ENCODE measurements around the gene FAM131C. TPM values are rescaled to one million over a fixed set of nuclear protein-coding genes. Genes with fewer than 3 reads are reported as not detected.
A peak's percentile ranks its signal among the peaks of the same experiment; 100 is the strongest.

The FAM131C gene
- total and polyA plus RNA-seq, 8 donors = 0.31 to 13.5 (median 1.7) TPM

- ATAC-seq = no peak
- Histone ChIP-seq H3K4me1 (peaks cover 6 to 12% (median 7%) of the 10 kb centered on the region in 3 donors), H3K27ac (no peak overlapping the region), H3K27me3 (no peaks in the 10 kb centered on the region), H3K9me3 (no peaks in the 10 kb centered on the region), H3K4me3 (no peak overlapping the region), H3K36me3 (no peaks in the 10 kb centered on the region)
- WGBS, 2 donors = 81 to 84% methylated on average over 6 of the region's 6 CpGs
- FAIRE-seq = no peak
- no peak for DNase-seq
- TF ChIP-seq CTCF (IDR thresholded peaks at IDR 0.05) = no peak
- intact Hi-C loops (cut with DNase I) = no loop called here
Observed at GRCh38 chr1:16020325-16020724, 53.1 kb downstream of the FAM131C start.

- Histone ChIP-seq H3K4me1 (peaks cover 7 to 12% (median 8%) of the 10 kb centered on the region in 3 donors), H3K36me3 (no peaks in the 10 kb centered on the region), H3K9me3 (no peaks in the 10 kb centered on the region), H3K27ac (no peak overlapping the region), H3K27me3 (no peaks in the 10 kb centered on the region), H3K4me3 (no peak overlapping the region)
- no peak for FAIRE-seq
- no peak for TF ChIP-seq CTCF (IDR thresholded peaks at IDR 0.05)
- intact Hi-C loops (cut with DNase I) = no loop called here
- 86 to 87% methylated on average over 9 of the region's 9 CpGs for WGBS, 2 donors
- DNase-seq = no peak
- no peak for ATAC-seq
Observed at GRCh38 chr1:16019644-16020277, 53.7 kb downstream of the FAM131C start.

- no peak for ATAC-seq
- no peak for FAIRE-seq
- Histone ChIP-seq H3K4me1 (peaks cover 7 to 14% (median 12%) of the 10 kb centered on the region in 3 donors), H3K4me3 (no peak overlapping the region), H3K27me3 (no peaks in the 10 kb centered on the region), H3K27ac (peak overlapping the region in 2 of 4 donors; percentile 39 to 64), H3K9me3 (no peaks in the 10 kb centered on the region), H3K36me3 (no peaks in the 10 kb centered on the region)
- WGBS, 2 donors = 87 to 90% methylated on average over 23 of the region's 23 CpGs
- intact Hi-C loops (cut with DNase I) = no loop called here
- no peak for TF ChIP-seq CTCF (IDR thresholded peaks at IDR 0.05)
- DNase-seq = no peak
Observed at GRCh38 chr1:16018749-16019643, 54.5 kb downstream of the FAM131C start.

- peak overlapping the region in 3 of 4 donors; percentile 39 to 64 (median 51) for H3K27ac ChIP-seq
- peaks cover 7 to 18% (median 12%) of the 10 kb centered on the region in 3 donors for H3K4me1 ChIP-seq
- no peaks in the 10 kb centered on the region for H3K36me3 ChIP-seq
- intact Hi-C loops (cut with DNase I) = no loop called here
- FAIRE-seq = no peak
- H3K4me3 ChIP-seq = no peak overlapping the region
- TF ChIP-seq CTCF (IDR thresholded peaks at IDR 0.05) = no peak
- H3K27me3 ChIP-seq = no peaks in the 10 kb centered on the region
- 66 to 75% methylated on average over 4 of the region's 4 CpGs for WGBS, 2 donors
- DNase-seq = no peak
- ATAC-seq = no peak
- no peaks in the 10 kb centered on the region for H3K9me3 ChIP-seq
Observed at GRCh38 chr1:16018308-16018707, 55.1 kb downstream of the FAM131C start.
